Pancreas (tissue), 10 donors: ENCODE data around the gene ALX1. TPM values are rescaled to one million over a fixed set of nuclear protein-coding genes. Genes with fewer than 3 reads are reported as not detected.
A peak's percentile ranks its signal among the peaks of the same experiment; 100 is the strongest.

Source experiments
- ATAC-seq, 4 donors: fragments of 200-7000 bp; cut with Tn5 transposase; one replicate each; pipeline versions ENCODE4 v1.8.0 to v1.9.1; 2020; ENCODE audit warnings: mild to moderate bottlenecking in 4 of 4, moderate library complexity in 4 of 4
- DNase-seq, 6 donors: peaks; one replicate each; pipeline ENCODE4 v3.0.0-alpha.2; 2020
- FAIRE-seq: peaks from 2 replicates; lab custom pipeline; 2012; peaks lifted over from hg19 to GRCh38; lab: Jason Lieb, UNC
- H3K27ac ChIP-seq, 4 donors: fragments of 200-600 bp; sonication (generic); 1 replicate in 3 of 4; 2 replicates in 1 of 4; pipeline versions ENCODE4 v1.5.0 to v1.8.0; 2020
- H3K27me3 ChIP-seq, 4 donors: fragments of 200-600 bp; one replicate each; pipeline ENCODE4 v1.8.0; 2021
- H3K36me3 ChIP-seq, 3 donors: fragments of 200-600 bp; sonication (generic) in 1 of 3; one replicate each; pipeline versions ENCODE4 v1.5.0 to v1.8.0; 2020 to 2021
- H3K4me1 ChIP-seq, 3 donors: fragments of 200-600 bp; one replicate each; pipeline ENCODE4 v1.8.0; 2021
- H3K4me3 ChIP-seq, 4 donors: fragments of 200-600 bp; sonication (generic) in 2 of 4; one replicate each; pipeline versions ENCODE4 v1.5.0 to v1.8.0; 2020 to 2021
- H3K9me3 ChIP-seq, 4 donors: fragments of 200-600 bp; one replicate each; pipeline ENCODE4 v1.8.0; 2021
- CTCF ChIP-seq, 4 donors: fragments of 200-600 bp; sonication (generic) in 3 of 4; IDR thresholded peaks; one replicate each; pipeline versions ENCODE4 v1.5.0 to v1.8.0; 2021; ENCODE audit warnings: antibody characterized with exemption in 4 of 4
- WGBS, 2 donors: extraction: QIAGEN DNeasy Blood & Tissue Kit; methylation state at CpG; one replicate each; pipeline ENCODE4 v1.1.7; 2013; 5-methylcytosine and 5-hydroxymethylcytosine counted together
- intact Hi-C, 3 donors: fragments of 100-400 bp; cut with DNase I; formaldehyde crosslinking; loops; one replicate each; pipeline versions ENCODE4 v1.11.1 to v1.14.2; 2022
- polyA plus RNA-seq, 2 donors: library from polyadenylated mRNA; stranded (reverse); fragments of 200-250 nt; gene quantifications; one replicate each; pipeline ENCODE4 v1.2.3, GENCODE V29; 2013
- total RNA-seq, 6 donors: library from RNA; stranded (reverse); fragmentation: NEBNext Ultra II Directional in 4 of 6; extraction: Animal tissue kit (Norgen Biotek cat#: 25700) in 4 of 6; gene quantifications; one replicate each; pipeline versions ENCODE4 v1.2.1 to v1.2.4, GENCODE V29; 2021 to 2023
- donor health status: healthy with polysubstance abuse.
- donor health status: DM: no; HTN: no; CAD: no; lungs with moderate emphysema.
- donor health status: DM: no; HTN: no; CAD: no.
- donor health status: control.
- donor health status: control.
- donor health status: Bipolar disorder and iron deficiency.
- donor health status: DM: yes; HTN: yes; CAD: no.
- donor health status: DM: no; HTN: no; CAD: no.
- donor health status: DM: no; HTN: no; CAD: no.
- donor health status: DM: yes; HTN: yes; CAD: no.

ALX1 gene
- total and polyA plus RNA-seq, 8 donors, result not detected

DNA sequence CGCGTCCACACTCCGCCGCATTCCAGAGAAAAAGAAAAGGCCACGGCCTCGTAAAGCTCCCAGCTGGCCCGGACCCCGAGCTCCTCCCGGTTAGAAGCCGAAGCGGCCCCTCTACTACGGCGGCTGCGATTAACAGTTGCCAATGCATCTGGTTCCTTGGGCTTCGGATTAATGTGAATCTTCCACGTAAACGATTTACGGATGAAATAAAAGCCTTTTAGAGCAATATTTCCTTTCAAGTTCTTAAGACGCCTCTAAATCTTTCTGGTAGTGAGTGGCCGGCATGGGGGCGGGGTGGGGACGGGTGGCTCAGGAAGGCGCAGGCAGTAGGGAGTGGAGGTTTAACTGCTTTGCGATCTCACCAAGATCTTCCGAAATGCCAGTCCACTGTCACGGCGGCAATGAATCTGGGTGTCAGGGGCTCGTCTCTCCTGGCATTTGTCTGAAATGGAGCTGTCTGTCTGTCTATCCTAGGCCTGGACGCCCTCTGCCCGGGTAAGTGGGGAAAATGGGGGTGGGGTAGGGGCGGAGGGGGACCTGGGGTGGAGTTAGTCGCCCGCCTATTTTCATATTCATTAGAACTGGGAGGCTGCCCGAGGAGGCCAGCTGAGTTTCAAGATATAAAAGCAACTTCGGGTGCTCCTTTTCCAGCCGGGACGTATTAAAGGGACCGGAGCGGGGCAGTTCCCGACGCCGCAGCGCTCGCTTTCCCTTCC lies 413 bp upstream of the ALX1 start:
- WGBS, 2 donors, result 8% methylated on average over 43 to 44 of the region's 44 CpGs
- Histone ChIP-seq H3K27ac (no peak overlapping the region), H3K27me3 (peaks cover 11 to 90% (median 35%) of the 10 kb centered on the region in 4 donors), H3K4me3 (peak overlapping the region in 1 of 4 donors; percentile 44), H3K9me3 (peaks cover 0 to 4% (median 0%) of the 10 kb centered on the region in 4 donors), H3K36me3 (no peaks in the 10 kb centered on the region), H3K4me1 (peaks cover 0 to 4% (median 0%) of the 10 kb centered on the region in 3 donors)
- DNase-seq, result peak in 4 of 6 donors; percentile 9 to 49 (median 31)
- intact Hi-C loops, result no loop called here
- TF ChIP-seq CTCF (IDR thresholded peaks at IDR 0.05), result no peak
- peak in 3 of 4 donors; percentile 16 to 70 (median 63) for ATAC-seq
- FAIRE-seq, result no peak

DNA sequence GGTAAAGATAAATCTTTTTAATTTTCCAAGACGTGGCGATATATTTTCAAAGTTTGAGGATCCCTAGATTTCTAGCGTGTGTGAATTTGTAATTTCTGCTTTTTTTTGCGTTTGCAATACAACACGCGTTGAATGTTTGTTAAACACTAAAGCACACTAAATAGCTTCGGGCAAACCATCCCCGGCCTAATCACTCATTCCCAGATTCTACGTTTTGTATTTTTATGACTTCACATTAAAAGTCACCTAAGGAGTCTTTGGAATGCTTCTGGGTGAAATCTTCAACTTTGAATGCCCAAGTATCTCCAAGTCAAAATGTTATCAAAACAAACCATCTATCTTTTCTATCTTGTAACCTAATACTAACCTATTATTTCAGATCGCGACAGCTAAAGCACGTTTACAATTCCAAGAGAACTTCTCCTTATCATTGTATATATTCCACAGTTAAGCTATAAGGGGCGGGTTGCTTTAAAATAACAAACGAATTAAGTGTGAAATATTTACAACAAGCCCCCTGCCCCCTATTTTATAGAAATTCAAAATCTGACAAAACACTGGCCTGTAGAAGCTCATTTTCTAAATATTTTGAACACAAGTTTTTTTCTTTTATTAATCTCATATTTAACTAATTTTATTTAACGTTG lies 1.1 kb downstream of the ALX1 start:
- intact Hi-C loops, result no loop called here
- ATAC-seq, result no peak
- H3K27me3 ChIP-seq, result peaks cover 9 to 93% (median 34%) of the 10 kb centered on the region in 4 donors
- peak overlapping the region in 2 of 4 donors; percentile 26 to 44 for H3K4me3 ChIP-seq
- DNase-seq, result no peak
- H3K9me3 ChIP-seq, result peaks cover 0 to 4% (median 0%) of the 10 kb centered on the region in 4 donors
- FAIRE-seq, result no peak
- 10 to 11% methylated on average over 15 of the region's 15 CpGs for WGBS, 2 donors
- TF ChIP-seq CTCF (IDR thresholded peaks at IDR 0.05), result no peak
- no peaks in the 10 kb centered on the region for H3K36me3 ChIP-seq
- H3K27ac ChIP-seq, result no peak overlapping the region
- H3K4me1 ChIP-seq, result peaks cover 0 to 4% (median 0%) of the 10 kb centered on the region in 3 donors

GRCh38 chr12:85281636-85282312 lies 1.8 kb downstream of the ALX1 start:
- FAIRE-seq, result no peak
- intact Hi-C loops, result no loop called here
- no peak overlapping the region for H3K27ac ChIP-seq
- no peaks in the 10 kb centered on the region for H3K36me3 ChIP-seq
- peaks cover 0 to 4% (median 0%) of the 10 kb centered on the region in 4 donors for H3K9me3 ChIP-seq
- peaks cover 0 to 4% (median 0%) of the 10 kb centered on the region in 3 donors for H3K4me1 ChIP-seq
- peaks cover 8 to 87% (median 34%) of the 10 kb centered on the region in 4 donors for H3K27me3 ChIP-seq
- no peak overlapping the region for H3K4me3 ChIP-seq
- 8 to 10% methylated on average over 11 of the region's 11 CpGs for WGBS, 2 donors
- ATAC-seq, result no peak
- TF ChIP-seq CTCF (IDR thresholded peaks at IDR 0.05), result no peak
- no peak for DNase-seq

DNA sequence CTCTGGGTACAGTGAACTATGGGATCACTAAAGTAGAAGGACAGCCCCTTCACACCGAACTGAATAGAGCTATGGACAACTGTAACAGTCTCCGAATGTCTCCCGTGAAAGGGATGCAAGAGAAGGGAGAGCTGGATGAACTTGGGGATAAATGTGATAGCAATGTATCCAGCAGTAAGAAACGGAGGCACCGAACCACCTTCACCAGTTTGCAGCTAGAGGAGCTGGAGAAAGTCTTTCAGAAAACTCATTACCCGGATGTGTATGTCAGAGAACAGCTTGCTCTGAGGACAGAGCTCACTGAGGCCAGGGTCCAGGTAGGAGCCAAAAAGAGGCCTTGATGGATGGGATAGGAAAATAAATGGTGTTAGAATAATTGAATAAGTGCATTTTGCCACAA lies 3.5 kb downstream of the ALX1 start:
- ATAC-seq (no peak), FAIRE-seq (no peak), DNase-seq (no peak)
- 29 to 44% methylated on average over 6 of the region's 6 CpGs for WGBS, 2 donors
- Histone ChIP-seq H3K9me3 (peaks cover 0 to 4% (median 0%) of the 10 kb centered on the region in 4 donors), H3K27ac (no peak overlapping the region), H3K4me3 (no peak overlapping the region), H3K27me3 (peaks cover 8 to 80% (median 30%) of the 10 kb centered on the region in 4 donors), H3K36me3 (no peaks in the 10 kb centered on the region), H3K4me1 (peaks cover 0 to 4% (median 0%) of the 10 kb centered on the region in 3 donors)
- intact Hi-C loops, result no loop called here
- TF ChIP-seq CTCF (IDR thresholded peaks at IDR 0.05), result no peak
